Measurements from ENCODE around the gene HERPUD2.

The HERPUD2 gene

DNA sequence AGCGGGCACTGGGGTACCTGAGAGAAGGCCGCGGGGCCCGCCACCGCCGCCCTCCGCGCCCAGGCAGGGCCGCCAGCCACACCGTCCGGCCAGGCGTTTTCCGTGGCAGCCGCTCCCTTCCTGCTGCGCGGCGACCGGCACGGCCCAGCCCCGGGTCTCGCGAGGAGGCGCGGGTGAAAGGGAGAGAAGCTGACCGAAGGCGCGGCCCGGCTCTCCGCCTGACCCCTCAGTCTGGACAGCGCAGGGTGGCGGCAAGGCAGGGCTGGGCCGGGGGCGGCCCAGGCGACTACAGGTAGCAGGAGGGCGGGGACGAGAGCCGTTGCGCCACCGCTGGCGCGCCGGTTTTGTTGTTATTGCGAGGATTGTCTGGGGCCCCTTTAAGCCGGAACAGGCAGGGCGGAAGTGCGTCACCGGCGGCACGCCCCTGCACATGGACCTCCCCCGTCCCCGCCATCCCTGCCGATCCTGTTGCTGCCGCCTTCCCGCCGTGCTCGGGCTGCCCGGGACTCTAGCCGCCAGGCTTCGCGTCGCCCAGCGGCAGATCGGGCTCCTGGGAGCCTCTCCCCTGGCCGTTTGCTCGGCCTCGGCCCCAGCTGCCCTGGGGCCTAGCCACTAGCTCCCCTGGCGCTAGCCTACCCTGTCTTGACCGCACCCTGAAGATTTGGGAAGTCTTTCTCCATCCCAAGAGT, at the start of gene HERPUD2:
Gene HERPUD2 (minus strand): TSS at position 352 of the 689 bp plus-strand sequence. CDS start 805 bp downstream, outside the sequence.
- DNase-seq (ENCODE audit: low spot score) = peak; percentile 93

DNA sequence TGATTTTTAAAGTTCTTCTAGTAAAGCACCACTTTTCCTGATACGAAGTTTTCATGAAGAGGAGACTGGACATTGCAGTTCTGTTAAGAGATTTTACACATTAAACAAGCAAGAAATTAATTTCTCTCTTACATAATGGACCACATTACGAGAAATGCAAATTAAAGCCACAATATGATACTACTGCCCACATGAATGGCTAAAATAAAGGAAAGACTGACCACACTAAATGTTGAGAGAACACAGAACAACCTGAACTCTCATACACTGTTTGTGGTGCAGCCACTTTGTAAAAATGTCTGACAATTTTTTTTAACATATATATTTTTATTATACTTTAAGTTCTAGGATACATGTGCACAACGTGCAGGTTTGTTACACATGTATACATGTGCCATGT, 44.0 kb upstream of the HERPUD2 start:
- no peak for DNase-seq (ENCODE audit: low spot score)

GRCh38 chr7:35736725-35737124, 41.8 kb upstream of the HERPUD2 start:
- no peak for DNase-seq (ENCODE audit: low spot score)

GRCh38 chr7:35735396-35735795, 40.5 kb upstream of the HERPUD2 start:
- no peak for DNase-seq (ENCODE audit: low spot score)

DNA sequence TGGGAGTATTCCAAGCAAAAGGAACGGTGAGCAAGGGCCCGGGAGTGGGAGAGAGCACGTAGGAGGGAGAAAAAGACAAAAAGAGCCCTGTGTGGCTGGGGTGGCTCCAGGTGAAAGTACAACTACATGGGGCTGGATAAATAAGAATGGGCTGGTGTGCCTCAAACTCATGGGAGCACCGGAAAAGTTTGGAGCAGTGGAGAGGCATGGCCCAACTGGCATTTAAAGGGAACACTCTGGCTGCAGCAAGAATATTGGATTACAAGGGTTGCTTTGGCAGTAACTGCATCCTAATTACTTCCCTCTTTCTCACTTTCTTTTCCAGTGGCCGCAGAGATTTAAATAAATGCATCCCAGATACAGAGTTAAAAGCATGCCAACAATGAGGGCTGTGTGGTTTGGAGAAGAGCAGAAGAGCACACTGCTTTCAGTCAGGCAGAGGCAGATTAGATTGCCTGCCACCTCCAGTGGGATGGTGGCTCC, 39.1 kb upstream of the HERPUD2 start:
- no peak for DNase-seq (ENCODE audit: low spot score)

DNA sequence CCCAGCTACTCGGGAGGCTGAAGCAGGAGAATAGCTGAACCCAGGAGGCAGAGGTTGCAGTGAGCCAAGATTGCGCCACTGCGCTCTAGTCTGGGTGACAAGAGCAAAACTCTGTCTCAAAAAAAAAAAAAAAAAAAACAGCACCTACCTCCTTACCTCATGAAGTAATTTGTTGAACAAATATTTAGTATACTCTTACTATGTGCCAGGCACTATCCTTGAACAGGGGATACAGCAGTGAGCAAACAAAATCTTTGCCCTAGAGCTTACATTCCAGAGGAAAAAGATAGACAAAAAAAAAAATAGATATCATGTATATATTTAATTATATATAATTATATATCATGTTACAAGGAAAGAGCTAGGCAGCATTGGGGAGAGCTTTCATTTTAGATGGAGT, 36.4 kb upstream of the HERPUD2 start:
- DNase-seq (ENCODE audit: low spot score) = no peak

GRCh38 chr7:35729061-35729783, 34.3 kb upstream of the HERPUD2 start:
- no peak for DNase-seq (ENCODE audit: low spot score)

GRCh38 chr7:35728412-35729060, 33.6 kb upstream of the HERPUD2 start:
- no peak for DNase-seq (ENCODE audit: low spot score)

GRCh38 chr7:35727571-35727970, 32.6 kb upstream of the HERPUD2 start:
- peak; percentile 16 for DNase-seq (ENCODE audit: low spot score)

DNA sequence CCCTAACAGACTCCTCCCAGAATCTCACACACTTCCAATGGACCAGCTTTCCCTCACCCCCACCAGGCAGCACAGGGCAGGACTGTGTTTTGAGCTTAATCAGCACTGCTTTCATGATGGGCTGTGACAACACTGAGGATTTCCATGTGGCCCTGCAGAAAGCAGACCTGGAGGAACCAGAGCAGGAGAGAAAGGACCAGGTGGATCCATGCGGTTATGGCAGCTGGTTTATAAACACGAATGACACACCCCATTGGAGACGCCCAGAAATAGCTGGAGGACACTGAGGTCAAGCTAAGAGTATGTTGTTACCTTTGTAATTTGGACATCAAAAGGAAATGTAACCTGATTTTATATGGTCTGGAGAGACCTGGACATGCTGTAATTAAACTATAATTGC, 31.7 kb upstream of the HERPUD2 start:
- no peak for DNase-seq (ENCODE audit: low spot score)

- DNase-seq (ENCODE audit: low spot score) = no peak
Measured at GRCh38 chr7:35725280-35725680, 30.3 kb upstream of the HERPUD2 start.

DNA sequence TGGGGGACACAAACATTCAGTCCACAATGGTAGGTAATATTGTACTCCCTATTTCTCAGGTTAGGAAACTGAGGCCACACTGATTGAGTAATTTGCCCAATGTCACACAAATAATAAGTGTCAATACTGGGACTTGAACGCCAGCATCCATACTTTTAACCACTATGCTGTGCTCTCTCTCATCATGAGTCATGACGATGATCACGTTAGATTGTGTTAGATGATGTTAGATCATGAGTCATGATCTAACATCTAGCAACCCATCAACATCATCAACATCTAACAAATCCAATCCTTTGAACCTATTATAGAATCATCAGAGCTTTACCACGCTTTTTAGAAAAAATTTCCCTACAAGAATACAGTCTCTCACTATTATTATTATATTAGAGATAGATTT, 28.1 kb upstream of the HERPUD2 start:
- DNase-seq (ENCODE audit: low spot score) = no peak

DNA sequence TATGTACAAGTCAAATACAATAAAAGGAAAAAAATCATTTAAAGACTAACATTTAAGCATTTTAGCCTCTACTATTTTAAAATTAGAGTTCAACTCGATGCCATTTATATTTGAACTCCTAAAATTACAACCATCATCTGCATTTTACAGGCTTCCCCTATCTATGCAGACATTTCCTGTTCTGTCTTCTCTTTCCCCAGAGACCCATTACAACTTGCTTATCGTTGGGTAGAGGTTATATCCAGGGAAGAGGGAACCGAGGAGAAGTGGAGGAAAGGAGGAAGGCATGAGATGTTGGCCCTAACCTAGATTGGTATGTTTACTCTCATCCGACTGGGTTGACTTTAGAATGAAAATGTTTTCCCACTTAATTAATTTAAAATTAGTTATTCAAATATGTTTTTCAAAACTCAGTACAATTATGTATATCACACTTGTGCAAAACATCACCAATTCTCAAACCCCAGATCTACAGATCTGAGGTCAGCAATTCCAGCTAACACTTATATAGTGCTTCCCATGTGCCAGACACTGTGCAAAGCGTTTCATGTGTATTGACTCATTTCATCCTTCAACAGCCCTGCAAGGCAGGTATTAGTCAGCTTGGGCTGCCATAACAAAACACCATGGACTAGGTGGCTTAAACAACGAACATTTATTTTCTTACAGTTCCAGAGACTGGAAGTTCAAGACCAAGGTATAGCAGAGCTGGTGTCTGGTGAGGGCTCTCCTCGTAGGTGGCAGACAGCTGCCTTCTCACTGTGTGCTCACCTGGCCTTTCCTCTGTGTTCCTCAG, 27.3 kb upstream of the HERPUD2 start:
- no peak for DNase-seq (ENCODE audit: low spot score)

DNA sequence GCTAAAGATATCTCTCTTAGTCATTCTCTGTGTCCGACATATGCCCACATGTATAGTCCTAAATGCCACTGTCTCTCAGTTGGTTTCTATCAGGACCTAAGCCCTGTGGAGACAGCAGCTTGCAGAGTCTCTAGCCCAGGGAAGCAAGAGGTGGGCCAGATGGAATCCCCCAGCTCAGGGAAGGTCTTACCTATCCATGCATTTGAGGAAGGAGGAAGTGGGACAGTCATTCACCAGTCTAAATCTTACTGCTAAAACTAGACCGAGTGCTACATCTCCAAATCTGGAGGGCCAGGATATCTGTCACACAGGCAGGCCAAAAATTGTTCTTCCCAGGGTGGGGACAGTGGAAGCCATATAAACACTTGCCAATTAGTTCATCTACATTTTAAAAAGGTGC, 26.4 kb upstream of the HERPUD2 start:
- DNase-seq (ENCODE audit: low spot score) = no peak

DNA sequence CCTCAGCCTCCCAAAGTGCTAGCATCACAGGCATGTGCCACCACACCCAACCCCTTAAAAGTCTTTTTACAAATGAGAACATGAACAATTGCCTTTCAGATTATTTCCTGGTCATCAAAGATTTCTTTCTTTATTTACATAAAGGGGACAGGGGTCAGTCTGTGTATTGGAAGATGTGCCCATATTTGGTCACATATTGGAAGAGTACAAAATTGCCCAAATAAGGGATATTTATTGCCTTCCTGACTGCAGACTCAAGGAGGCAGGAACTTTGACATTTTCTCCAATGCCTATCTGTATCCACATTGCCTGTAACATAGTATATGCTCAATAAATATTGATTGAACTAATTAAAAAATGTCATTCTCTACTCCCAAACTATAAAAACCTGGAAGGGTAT, 25.9 kb upstream of the HERPUD2 start:
- no peak for DNase-seq (ENCODE audit: low spot score)

DNA sequence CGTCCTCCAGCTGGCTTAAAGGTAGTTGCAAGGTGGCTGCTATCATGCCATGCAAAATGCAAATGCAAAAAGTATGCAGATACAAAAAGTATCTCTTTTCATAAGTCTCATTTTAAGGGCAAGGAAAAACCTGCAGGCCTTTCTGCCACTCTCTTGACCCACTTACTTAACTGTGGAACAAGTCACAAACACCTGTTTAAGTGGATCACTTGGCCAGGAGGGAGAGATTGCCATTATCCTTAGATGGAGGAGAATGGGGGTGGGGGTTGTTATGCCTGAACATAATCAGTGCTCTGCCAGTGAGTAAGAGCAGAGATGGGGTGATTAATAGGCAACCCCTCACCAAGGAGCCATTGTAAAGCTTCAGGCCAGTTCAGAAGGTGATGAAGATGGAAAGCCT, 25.1 kb upstream of the HERPUD2 start:
- no peak for DNase-seq (ENCODE audit: low spot score)

- DNase-seq (ENCODE audit: low spot score) = no peak
Measured at GRCh38 chr7:35718047-35718446, 23.1 kb upstream of the HERPUD2 start.

DNA sequence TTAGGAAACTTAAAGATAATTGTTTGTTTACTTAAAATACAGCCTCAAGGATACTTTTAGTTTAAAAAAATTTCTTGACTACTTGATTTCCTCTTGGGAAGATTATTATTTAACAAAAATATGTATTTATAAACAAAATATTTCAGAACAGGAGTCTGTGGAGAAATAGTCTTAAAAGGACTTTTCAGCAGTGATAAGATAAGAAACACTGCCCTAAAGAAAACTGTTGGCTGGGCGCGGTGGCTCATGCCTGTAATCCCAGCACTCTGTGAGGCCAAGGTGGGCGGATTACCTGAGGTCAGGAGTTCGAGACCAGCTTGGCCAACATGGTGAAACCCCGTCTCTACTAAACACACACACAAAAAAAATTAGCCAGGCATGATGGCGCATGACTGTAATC, 22.6 kb upstream of the HERPUD2 start:
- no peak for DNase-seq (ENCODE audit: low spot score)

- no peak for DNase-seq (ENCODE audit: low spot score)
Measured at GRCh38 chr7:35717013-35717412, 22.1 kb upstream of the HERPUD2 start.

DNA sequence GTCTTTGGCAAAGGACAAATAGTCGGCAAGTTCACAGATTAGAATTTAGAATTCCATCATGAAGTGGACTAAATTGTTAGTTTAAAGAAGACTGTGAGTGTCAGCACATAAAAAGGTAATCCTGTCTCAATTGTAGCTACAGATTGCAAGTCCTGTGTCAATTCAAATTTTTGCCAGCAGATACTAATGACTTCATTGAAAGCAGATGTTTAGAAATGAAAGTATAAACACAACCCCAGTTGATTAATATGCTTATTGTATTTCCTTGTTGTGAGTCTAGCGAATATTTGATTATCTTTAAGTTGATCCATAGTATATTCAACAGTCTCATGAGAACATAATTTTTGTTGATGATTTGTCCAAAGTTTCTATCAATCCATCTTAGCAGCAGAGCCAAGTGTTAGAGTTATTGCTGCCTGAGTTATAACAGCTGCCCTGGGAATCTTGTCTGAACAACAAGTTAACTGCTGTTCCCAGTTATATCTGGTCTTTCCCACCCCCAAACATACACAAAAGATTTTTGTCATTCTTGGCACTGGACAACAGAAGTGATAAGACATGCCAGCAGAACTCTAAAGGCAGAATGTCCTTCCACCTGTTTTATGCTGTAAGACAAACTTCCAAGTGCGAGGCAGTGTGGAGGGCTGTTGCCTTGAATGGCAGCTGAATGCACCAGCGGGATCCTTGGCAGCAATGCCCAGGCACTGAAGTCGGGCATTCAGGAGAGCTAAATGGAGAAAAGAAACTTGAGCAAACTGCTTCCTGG, 21.3 kb upstream of the HERPUD2 start:
- peak; percentile 38 for DNase-seq (ENCODE audit: low spot score)

GRCh38 chr7:35714862-35715261, 19.9 kb upstream of the HERPUD2 start:
- no peak for DNase-seq (ENCODE audit: low spot score)

- DNase-seq (ENCODE audit: low spot score) = no peak
Measured at GRCh38 chr7:35714407-35714806, 19.5 kb upstream of the HERPUD2 start.

All from AG08395 (cell line).